ENCODE results near the gene BEND6. TPM values are rescaled to one million over a fixed set of nuclear protein-coding genes. Genes with fewer than 3 reads are reported as not detected.

Gene BEND6
- total RNA-seq, 1 donor from 2014 or later, result not detected

GRCh38 chr6:56970849-56971248 is 15.9 kb downstream of the BEND6 start:
- H3K36me3 Mint-ChIP-seq (ENCODE audit: low read depth), result no peaks in the 10 kb centered on the region
- peaks cover 2% of the 10 kb centered on the region for H3K27me3 Mint-ChIP-seq
- ChIA-PET POLR2A (no interaction called here), CTCF (no interaction called here)
- H3K9me3 Mint-ChIP-seq, result no peaks in the 10 kb centered on the region
- no peak overlapping the region for H3K4me3 Mint-ChIP-seq
- H3K27ac Mint-ChIP-seq, result no peak overlapping the region
- intact Hi-C loops (cut with micrococcal nuclease), result no loop called here
- H3K4me1 Mint-ChIP-seq, result no peaks in the 10 kb centered on the region
- DNase-seq (no peak), ATAC-seq (ENCODE audit: low read depth) (no peak)
- TF ChIP-seq CTCF (IDR thresholded peaks at IDR 0.05), result no peak

GRCh38 chr6:56977192-56977591 is 22.3 kb downstream of the BEND6 start:
- H3K27ac Mint-ChIP-seq, result no peak overlapping the region
- no peak overlapping the region for H3K4me3 Mint-ChIP-seq
- no peaks in the 10 kb centered on the region for H3K36me3 Mint-ChIP-seq (ENCODE audit: low read depth)
- no peak for DNase-seq
- peaks cover 8% of the 10 kb centered on the region for H3K9me3 Mint-ChIP-seq
- ChIA-PET POLR2A (no interaction called here), CTCF (no interaction called here)
- intact Hi-C loops (cut with micrococcal nuclease), result no loop called here
- TF ChIP-seq CTCF (IDR thresholded peaks at IDR 0.05), result no peak
- no peaks in the 10 kb centered on the region for H3K4me1 Mint-ChIP-seq
- ATAC-seq (ENCODE audit: low read depth), result no peak
- peaks cover 4% of the 10 kb centered on the region for H3K27me3 Mint-ChIP-seq

- intact Hi-C loops (cut with micrococcal nuclease), result no loop called here
- no peak for TF ChIP-seq CTCF (IDR thresholded peaks at IDR 0.05)
- Mint-ChIP-seq H3K9me3 (peaks cover 8% of the 10 kb centered on the region), H3K4me1 (no peaks in the 10 kb centered on the region), H3K27me3 (peaks cover 4% of the 10 kb centered on the region), H3K27ac (no peak overlapping the region), H3K4me3 (no peak overlapping the region), H3K36me3 (ENCODE audit: low read depth) (no peaks in the 10 kb centered on the region)
- ChIA-PET CTCF (no interaction called here), POLR2A (no interaction called here)
- ATAC-seq (ENCODE audit: low read depth) (no peak), DNase-seq (no peak)
These were observed 23.6 kb downstream of the BEND6 start for GRCh38 chr6:56978530-56978929.

GRCh38 chr6:56984361-56984760 is 29.5 kb downstream of the BEND6 start:
- ATAC-seq (ENCODE audit: low read depth), result no peak
- POLR2A ChIA-PET, result no interaction called here
- no peak for DNase-seq
- CTCF ChIA-PET, result no interaction called here
- intact Hi-C loops (cut with micrococcal nuclease), result no loop called here
- Mint-ChIP-seq H3K4me3 (no peak overlapping the region), H3K27ac (no peak overlapping the region), H3K4me1 (no peaks in the 10 kb centered on the region), H3K9me3 (no peaks in the 10 kb centered on the region), H3K36me3 (ENCODE audit: low read depth) (no peaks in the 10 kb centered on the region), H3K27me3 (peaks cover 11% of the 10 kb centered on the region)
- no peak for TF ChIP-seq CTCF (IDR thresholded peaks at IDR 0.05)

- TF ChIP-seq CTCF (IDR thresholded peaks at IDR 0.05), result no peak
- CTCF ChIA-PET, result no interaction called here
- POLR2A ChIA-PET, result no interaction called here
- ATAC-seq (ENCODE audit: low read depth), result no peak
- Mint-ChIP-seq H3K4me1 (no peaks in the 10 kb centered on the region), H3K4me3 (no peak overlapping the region), H3K36me3 (ENCODE audit: low read depth) (no peaks in the 10 kb centered on the region), H3K27ac (no peak overlapping the region), H3K9me3 (no peaks in the 10 kb centered on the region), H3K27me3 (peaks cover 13% of the 10 kb centered on the region)
- no peak for DNase-seq
- intact Hi-C loops (cut with micrococcal nuclease), result no loop called here
These were observed 30.0 kb downstream of the BEND6 start for GRCh38 chr6:56984884-56985283.

Measured in activated B cell treated with CpG ODN at 0.5 μM for 24 hours (primary cell).